GM18517 (cell line): Measurements from ENCODE around the gene CDH12.
"Not testable (repeated sequence)": the region's sequence is repeated elsewhere in the genome, so short reads cannot be mapped to it uniquely, and the experiment has no call there.

Experiments
- ATAC-seq: cut with Tn5 transposase; IDR thresholded peaks from one replicate; pipeline ENCODE4 v1.9.1; 2021; ENCODE audit warnings: mild to moderate bottlenecking, moderate library complexity; ENCODE audit not compliant: unreplicated experiment

CDH12 gene

DNA sequence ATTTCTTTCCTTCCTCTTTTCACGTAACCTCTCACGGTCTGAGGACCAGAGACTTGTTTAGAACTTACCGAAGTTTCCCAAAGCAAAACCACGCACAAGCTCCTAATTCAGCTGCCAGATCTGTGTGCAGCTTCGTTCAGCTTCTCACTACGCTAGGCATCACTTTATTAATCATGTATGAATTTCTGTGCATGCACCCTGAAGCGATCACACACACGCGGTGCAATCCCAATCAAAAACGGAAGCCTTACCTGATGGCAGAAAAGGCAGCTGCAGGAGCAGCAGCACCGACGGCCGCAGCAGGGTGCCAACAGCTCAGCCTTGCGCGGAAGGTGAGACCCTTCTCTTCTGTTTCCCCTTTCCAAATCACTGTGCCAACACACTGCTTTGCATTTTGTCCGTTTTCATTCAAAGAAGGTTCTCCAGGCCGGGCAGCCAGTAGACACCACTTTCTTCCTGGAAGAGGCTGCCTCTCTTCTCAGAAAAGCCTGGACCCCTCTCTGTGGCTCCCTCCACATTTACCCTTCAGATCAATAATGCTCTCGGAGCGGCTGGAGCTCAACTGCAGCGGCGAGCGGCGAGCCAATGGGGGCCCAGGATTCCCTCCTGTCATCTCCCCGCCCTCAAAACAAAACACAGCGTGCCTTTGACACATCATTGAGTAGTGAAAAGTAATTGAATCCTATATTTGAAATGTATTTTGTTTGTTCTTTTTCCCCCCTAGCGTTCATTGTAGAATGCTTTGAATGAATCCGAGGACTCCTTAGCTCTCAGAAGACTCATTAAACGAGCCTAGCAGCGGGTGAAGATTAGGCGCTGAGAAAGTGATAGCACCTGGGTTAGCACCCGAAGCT is at the start of gene CDH12:
Gene CDH12 (minus strand): TSS at position 538 of the 854 bp plus-strand sequence.
- no peak for ATAC-seq

DNA sequence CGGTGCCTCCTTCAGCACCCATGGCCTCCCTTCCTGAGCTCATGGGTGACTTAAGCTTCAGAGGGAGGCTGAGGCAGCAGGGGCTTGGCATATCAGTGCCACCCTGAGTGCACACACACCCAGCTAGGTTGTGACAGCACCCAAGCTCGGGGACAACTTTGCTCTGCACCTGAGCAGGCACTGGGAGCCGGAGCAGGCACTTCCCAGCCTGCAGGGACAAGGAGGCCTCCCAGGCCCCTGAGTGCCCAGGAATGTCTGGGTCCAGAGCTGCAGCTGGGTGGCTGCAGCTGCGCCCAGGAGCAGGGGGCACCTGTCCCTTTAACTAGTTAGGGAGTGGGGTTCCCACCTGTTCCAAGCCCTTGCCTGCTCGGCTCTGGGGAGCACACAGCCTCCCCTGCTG is 48.7 kb upstream of the CDH12 start:
- no peak for ATAC-seq

DNA sequence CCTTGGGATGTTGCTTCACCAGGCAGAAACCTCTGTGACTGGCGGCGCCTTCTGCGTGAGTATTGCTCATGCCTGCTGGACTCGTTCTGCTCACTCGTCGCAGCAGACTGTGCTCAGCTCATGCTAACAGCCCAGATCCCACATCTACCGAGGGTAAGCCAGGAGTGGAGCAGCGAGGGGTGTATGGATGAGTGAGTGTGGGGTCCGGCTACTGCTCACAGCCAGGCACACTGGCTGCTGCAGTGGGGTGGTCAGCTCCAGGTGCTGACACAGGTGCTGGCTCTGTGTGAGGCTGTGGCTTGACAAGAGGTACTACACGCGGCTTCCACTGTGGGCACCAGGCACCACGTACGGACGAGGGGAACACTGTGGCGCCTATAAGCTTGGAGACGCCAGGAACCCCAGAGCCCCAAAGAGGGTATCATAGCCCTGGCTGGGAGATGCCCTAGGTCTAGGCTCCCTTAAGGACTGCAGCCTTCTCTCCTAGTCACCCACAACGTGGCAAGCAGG is 47.7 kb upstream of the CDH12 start:
- ATAC-seq, result no peak

DNA sequence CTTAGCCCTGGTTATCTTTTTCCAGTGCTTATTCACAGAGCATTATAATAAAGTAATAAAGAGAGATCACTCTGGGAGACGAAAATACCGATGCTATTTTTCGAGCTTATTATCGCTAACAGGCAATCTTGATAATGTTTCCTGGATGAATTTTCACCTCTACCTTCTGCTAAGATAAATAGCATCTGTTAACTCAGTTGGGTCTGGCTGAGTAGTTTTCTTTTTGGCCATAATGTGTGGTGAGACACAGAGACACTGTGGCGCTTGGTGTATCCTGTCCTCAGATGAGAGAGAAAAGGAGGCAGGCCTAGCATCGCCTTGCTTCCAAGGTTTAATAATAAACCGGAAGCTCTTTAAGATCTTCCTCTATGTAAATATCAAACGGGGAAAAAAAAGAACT is 46.2 kb upstream of the CDH12 start:
- ATAC-seq, result no peak

DNA sequence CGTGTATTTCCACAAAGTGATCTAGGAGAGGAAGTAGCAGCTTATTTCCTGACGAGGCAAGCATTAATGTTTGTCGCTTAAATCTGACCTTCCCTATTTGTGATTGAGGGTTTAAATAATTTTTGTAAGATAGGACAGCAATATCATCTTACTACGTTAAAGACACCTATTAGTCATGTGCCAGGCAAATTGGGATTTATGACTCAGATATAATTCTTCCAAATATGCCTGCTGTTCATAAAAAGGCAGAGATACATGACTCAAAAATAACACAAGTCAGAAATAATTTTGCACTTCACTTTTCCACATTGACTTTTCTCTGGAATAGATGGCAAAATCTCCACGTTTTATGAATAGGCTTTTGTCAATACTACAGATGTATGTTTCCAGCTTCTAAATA is 43.0 kb upstream of the CDH12 start:
- no peak for ATAC-seq

DNA sequence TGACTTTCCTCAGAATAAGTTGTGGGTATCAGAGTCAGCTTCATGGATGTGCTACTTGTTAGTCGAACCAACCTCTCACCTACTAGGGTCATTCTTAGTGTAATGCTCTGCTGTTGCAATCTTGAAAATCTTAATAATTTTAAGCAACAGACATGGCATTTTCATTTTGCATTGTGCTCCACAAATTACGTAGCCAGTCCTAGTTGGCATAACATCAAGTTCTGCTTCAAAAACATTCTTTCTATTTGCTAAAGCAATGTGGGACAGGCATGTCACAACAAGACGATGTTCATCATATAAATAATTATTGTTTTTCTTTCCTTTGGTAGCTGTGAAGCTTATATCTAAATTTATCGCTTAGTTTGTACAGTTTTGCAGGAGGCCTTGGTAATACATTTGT is 39.3 kb upstream of the CDH12 start:
- ATAC-seq, result no peak

DNA sequence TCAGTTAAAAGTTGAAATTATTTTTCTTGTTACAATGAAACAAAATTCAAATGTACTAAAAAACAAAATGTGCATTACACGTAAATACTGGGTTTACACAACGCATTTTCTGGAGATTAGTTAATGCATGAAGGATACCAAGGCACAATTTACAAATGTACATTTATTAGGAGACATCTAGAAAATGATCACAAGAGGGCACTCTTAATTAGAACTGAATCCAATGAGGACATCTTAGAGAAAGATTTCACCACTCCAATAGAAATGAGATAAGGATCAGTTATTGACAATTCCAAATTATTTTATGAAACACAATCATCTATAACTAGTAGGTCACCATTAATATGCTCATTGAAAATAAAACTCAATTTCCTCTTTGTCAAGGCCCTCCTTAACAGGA is 36.6 kb upstream of the CDH12 start:
- ATAC-seq, result no peak

DNA sequence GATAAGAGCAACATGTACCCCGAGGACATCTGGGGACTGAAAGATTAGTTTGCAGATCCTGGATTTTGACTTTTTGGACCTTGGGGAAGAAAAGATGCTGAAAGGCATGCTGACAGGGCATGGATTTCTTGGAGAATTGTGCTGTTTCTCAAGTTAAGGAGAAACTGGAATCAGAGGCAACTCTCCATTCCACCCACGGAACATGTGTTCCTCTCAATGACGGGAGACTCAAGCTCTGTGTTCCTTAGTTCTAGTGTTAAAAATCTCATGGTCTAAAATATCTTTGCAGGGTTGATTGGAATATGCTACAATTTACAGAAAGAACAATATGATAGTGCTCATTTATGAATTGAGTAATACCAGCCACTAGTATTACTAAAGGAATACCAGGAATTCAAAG is 34.4 kb upstream of the CDH12 start:
- no peak for ATAC-seq

DNA sequence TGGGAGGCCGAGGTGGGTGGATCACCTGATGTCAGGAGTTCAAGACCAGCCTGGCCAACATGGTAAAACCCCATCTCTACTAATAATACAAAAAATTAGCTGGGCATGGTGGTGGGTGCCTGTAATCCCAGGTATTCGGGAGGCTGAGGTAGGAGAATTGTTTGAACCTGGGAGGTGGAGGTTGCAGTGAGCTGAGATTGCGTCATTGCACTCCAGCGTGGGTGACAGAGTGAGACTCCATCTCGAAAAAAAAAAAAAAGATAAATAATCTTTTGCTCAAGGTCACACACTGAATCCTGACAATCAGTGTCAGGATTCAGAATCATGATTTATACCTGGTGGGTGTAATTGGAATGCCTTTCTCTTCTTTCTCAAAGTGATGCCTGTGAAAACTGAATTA is 5.8 kb upstream of the CDH12 start:
- ATAC-seq, result not testable (repeated sequence)

DNA sequence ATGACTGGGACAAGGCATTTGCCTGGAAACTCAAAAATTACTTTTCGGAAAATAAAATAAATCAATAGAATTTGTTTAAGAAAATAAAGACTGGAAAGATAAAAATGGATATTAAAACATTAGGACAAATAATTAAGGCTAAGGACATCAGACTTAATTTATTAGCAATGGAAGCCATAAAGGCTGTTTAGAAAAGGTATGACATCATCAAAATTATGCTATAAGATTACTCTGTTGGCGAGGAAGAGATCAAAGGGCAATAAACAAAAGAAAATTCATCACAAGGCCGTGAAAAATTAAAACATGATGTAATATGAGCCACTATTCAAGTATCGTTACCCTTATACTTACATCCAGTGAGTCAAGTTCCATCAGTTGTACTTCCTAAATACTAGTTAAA is 2.7 kb upstream of the CDH12 start:
- ATAC-seq, result no peak

DNA sequence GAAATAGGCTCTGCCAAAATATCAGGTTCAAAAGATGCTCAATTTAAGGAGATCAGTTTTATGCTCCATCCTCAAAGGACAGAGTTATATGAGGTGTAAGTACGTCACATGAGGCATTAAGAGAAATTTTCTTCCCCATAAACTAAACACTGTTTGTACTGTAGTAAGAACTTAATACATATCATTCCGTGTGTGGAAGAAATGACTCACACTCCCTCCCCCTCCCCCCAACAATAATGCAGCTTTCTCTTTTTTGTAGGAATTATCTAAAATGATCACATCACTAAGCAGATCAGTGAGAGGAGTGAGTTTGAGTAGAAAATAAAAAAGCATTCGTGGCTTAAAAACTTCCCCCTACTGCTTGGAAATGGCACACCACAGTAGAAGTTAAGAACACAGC is 2.2 kb downstream of the CDH12 start:
- no peak for ATAC-seq

DNA sequence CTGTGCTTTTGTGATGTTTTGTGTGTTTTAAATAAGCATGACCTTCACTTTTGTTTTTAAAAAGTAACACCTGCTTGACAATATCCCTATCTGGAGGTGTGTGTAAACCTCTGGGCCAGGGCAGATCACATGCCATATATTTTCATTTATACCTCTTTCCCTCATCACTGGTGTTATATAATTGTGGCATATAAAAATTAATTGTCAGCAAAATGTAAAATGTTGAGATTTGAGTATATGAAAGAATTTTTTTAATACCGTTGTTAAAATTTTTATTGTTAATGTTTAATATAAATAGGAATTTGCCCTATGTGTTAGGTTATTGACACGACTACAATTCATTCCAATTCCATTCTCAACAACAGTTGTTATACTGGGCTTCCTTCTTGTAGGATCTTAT is 6.5 kb downstream of the CDH12 start:
- ATAC-seq, result no peak

DNA sequence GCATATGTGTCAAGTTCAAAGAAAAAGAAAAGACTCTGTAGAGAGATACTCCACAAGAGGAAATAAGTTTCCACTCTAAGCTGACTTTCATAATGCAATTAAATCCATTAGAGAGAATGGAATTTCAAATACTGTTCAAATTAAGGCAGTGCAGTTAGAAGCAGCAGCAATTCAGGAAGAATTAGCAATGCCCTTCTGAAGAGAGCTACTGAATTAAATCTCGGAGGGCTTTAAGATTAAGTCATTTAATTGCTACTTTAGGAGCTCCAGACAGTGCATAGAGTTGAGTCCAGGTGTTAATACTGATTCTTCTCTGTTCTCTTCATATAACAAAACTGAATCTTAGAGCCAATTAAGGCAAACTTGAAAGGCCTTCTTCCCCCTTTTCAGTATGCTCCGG is 8.5 kb downstream of the CDH12 start:
- no peak for ATAC-seq

DNA sequence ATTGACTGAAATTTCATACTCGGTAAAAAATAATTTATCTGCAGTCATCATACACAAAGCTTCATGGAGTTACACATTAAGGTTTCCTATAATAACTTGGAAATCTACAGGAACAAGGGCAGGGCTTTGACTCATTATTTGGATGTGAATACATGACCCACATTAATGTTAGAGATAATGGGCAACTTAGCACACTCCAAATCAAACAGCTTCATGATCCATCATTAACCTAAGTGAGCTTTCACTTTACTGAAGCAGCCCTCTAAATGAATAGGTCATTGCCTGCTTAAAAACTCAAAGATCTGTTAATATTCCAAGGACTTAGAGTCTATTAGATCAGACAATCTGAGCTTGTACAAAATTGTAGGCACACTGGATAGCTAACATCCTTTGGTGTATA is 9.0 kb downstream of the CDH12 start:
- ATAC-seq, result no peak

DNA sequence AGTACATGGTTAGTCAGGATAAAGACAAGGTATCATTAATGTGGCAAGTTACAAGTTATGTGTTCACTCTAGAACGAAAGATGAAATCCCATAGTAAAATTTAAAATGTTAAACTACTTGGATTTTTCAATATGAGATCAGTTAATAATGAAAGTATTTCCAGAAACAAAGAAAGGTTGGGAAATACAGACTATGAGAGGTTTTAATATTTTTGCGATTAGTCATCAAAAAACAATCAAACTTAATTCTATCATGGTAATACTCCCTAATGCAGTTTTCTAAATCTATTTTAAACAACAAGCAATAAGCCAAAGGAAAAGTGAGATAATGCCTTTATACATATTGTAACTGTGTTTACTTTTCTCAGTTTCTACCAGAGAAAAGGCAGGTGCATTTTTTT is 10.6 kb downstream of the CDH12 start:
- ATAC-seq, result no peak

DNA sequence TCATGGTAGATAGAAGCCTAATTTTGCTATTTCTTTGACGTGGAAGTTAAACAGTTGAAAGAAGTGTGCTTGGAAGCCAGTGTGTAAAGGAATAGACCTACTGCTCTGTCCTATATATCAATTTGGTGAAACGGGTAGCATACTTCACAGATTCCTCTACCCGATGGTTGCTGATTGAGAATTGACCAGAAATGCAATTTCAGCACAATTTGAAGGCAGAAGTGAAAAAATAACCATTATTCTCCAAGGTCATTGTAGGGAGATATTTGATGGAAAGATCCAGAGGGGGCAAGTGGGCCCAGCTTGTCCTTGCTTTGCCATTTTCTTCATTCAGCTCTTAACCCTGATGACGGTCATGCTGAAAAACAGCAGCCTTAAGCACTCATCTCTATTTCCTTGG is 15.3 kb downstream of the CDH12 start:
- no peak for ATAC-seq

DNA sequence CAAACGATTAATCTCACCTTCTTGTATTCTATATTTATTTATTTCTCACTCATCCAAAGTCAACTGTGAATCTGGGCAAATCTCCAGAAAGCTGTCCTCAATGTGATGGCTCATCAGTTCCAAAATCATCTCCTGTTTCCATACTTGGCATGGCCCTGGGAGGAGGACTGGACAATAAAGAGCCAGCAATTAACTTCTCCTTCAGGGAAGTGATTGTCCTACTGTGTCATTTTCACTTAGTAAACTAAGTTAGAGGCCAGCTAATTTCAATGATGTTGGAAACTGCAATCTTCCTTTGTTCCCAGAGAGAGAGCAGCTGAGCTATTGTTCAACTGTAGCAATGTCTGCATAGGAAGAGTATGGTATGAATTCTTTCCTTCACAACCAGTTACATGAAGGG is 17.5 kb downstream of the CDH12 start:
- ATAC-seq, result no peak

DNA sequence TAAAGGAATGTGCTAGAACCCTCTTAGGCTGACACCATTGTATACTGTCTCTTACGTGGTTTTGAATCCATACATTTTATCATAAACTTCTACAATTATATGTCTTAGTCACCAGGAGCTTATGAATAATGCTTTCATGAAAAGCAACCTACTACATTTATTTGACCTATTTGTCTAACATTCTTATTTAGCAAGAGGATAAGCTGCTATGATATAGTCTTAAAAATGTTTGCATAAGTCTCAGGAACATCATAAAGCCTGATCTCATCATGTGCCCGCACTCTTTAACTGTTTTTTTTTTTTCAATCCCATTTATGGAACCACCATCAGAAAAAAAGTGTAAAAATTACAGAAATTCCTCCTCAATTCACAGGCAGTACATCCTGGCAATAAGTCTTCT is 59.7 kb downstream of the CDH12 start:
- no peak for ATAC-seq

DNA sequence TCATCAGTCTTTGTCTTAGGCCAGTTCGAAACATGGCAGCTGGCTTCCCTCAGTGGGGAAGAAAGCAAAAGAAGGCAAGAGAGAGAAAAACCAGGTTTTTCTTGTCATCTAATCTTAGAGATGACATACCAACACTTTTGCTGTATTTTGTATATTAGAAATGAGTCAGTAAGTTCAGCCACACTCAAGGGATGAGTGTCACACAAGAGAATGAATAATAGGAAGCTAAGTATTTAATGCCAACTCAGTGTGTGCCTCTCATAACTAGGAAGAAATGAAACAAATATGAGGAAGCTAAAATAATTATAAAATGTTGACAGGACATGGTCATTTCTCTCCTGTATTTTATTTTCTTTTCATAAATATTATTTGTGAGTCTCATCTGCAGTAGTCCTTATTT is 65.3 kb downstream of the CDH12 start:
- no peak for ATAC-seq

DNA sequence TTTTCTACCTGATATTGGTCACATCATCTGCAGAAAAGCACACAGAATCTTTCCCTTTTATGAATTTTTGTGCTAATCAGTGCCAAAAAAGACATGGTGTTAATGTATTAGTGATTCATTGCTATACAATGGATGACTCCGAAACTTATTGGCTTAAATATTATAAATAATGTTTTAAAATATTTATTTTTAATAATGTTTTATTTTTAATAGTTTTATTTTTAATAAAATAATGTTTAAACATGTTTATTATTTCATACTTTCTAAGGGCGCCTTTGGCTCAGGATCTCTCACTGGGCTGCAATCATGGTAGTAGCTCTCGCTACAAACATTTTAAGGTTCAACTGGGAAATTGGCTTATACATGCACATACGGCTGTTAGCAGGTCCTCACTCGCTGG is 65.7 kb downstream of the CDH12 start:
- no peak for ATAC-seq

DNA sequence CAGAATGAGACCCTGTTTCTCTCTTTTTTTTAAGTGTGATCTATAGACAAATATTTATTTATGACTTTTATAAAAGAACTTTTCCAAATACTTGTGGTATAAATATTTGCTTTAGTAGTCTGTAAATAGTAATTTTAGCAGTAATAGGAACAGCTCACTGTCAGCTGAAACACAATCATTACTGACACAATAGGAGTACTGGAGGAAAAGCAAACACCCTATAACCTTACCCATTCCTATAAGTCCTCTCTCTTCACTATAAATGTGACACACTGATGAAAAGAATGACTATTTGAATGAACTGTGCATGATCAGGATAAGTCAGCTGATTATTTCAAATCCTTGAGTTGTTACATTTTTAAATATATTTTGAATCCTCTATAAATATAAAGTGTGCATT is 72.4 kb downstream of the CDH12 start:
- ATAC-seq, result no peak

DNA sequence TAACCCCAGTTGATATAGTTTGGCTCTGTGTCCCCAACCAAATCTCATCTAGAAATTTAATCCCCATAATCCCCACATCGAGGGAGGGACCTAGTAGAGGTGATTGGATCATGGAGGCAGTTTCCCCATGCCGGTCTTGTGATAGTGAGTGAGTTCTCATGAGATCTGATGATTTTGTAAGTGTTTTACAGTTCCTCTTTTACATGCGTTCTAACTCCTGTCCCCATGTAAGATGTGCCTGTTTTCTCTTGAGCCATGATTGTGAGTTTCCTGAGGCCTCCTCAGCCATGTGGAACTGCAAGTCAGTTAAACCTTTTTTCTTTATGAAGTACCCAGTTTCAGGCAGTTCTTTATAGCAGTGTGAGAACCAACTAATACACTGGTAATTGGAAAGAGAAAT is 73.6 kb downstream of the CDH12 start:
- no peak for ATAC-seq

DNA sequence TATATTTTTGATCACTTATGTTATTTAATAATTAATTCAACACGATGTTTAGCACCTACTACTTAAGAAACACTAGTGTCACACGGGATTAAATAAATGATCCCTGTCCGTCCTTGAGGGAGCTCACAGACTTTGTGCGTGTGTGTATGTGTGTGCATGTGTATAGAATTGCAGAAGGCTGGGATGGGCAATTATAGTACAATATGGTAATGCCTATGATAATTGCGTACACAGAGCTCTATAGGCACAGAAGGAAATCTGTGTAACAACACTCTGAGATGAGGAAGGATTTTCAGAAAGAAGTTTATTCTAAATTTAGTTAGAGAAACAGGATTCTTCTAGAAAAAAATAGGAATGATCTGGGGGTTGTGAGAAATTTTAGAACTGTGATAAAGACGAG is 76.9 kb downstream of the CDH12 start:
- ATAC-seq, result no peak
